ENCODE results near the gene PCA3.

The PCA3 gene

DNA sequence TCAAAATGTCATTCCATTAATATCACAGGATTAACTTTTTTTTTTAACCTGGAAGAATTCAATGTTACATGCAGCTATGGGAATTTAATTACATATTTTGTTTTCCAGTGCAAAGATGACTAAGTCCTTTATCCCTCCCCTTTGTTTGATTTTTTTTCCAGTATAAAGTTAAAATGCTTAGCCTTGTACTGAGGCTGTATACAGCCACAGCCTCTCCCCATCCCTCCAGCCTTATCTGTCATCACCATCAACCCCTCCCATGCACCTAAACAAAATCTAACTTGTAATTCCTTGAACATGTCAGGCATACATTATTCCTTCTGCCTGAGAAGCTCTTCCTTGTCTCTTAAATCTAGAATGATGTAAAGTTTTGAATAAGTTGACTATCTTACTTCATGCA, 20.6 kb downstream of the PCA3 start:
- TF ChIP-seq, protein P1, sequence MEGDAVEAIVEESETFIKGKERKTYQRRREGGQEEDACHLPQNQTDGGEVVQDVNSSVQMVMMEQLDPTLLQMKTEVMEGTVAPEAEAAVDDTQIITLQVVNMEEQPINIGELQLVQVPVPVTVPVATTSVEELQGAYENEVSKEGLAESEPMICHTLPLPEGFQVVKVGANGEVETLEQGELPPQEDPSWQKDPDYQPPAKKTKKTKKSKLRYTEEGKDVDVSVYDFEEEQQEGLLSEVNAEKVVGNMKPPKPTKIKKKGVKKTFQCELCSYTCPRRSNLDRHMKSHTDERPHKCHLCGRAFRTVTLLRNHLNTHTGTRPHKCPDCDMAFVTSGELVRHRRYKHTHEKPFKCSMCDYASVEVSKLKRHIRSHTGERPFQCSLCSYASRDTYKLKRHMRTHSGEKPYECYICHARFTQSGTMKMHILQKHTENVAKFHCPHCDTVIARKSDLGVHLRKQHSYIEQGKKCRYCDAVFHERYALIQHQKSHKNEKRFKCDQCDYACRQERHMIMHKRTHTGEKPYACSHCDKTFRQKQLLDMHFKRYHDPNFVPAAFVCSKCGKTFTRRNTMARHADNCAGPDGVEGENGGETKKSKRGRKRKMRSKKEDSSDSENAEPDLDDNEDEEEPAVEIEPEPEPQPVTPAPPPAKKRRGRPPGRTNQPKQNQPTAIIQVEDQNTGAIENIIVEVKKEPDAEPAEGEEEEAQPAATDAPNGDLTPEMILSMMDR (IDR thresholded peaks at IDR 0.05; ENCODE audit: borderline replicate concordance, insufficient read depth, low read depth, low read length) = no peak

DNA sequence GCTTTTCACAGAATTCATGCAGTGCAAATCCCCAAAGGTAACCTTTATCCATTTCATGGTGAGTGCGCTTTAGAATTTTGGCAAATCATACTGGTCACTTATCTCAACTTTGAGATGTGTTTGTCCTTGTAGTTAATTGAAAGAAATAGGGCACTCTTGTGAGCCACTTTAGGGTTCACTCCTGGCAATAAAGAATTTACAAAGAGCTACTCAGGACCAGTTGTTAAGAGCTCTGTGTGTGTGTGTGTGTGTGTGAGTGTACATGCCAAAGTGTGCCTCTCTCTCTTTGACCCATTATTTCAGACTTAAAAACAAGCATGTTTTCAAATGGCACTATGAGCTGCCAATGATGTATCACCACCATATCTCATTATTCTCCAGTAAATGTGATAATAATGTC, 21.3 kb downstream of the PCA3 start:
- TF ChIP-seq, protein P1 (IDR thresholded peaks at IDR 0.05; ENCODE audit: borderline replicate concordance, insufficient read depth, low read depth, low read length) = no peak
- no peak overlapping the region for H3K4me3 ChIP-seq (ENCODE audit: low read depth, low read length)

More for the DNA sequence above, 20.6 kb downstream of the PCA3 start:
- no peak overlapping the region for H3K4me3 ChIP-seq (ENCODE audit: low read depth, low read length)

DNA sequence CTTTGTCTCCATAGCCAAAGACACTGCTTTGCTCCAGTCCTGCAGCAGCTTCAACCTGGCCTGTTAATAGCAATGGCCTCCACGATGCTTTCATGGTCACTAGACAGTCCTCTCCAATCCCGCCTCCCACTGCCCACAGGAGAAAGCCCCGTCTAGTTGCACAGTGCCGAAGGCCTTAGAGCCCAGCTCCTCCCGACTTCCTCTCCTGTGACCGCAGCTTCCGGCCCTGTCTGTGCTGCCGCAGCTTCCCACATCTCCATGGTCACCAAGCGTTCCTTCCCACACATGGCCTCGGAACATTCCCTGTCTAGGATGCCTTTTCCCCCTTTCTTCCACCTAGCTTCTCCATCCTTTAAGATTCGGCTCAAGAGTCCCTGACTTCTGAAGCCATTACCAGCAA, 23.4 kb downstream of the PCA3 start:
- TF ChIP-seq, protein P1 (IDR thresholded peaks at IDR 0.05; ENCODE audit: borderline replicate concordance, insufficient read depth, low read depth, low read length) = no peak
- no peak overlapping the region for H3K4me3 ChIP-seq (ENCODE audit: low read depth, low read length)

DNA sequence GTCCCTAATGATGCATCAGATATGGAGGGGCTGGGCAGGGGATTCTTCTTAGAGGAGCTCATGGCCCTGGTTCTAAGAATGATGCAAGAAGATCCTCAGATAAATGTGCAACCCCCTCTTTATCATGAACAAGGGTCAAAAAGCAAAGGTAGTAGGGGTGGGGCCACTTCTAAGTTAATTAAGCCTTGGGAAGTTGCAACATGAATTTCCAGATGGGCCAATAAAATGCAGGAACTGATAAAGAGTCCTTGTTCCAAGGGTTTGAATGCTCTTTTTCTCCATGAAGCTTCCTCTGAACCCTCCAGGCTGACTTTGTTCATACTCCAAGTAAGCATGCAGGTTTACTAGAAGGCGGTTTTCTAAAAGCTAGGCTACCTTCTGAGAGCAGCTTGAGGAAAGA, 25.6 kb downstream of the PCA3 start:
- TF ChIP-seq, protein P1 (IDR thresholded peaks at IDR 0.05; ENCODE audit: borderline replicate concordance, insufficient read depth, low read depth, low read length) = no peak
- no peak overlapping the region for H3K4me3 ChIP-seq (ENCODE audit: low read depth, low read length)

DNA sequence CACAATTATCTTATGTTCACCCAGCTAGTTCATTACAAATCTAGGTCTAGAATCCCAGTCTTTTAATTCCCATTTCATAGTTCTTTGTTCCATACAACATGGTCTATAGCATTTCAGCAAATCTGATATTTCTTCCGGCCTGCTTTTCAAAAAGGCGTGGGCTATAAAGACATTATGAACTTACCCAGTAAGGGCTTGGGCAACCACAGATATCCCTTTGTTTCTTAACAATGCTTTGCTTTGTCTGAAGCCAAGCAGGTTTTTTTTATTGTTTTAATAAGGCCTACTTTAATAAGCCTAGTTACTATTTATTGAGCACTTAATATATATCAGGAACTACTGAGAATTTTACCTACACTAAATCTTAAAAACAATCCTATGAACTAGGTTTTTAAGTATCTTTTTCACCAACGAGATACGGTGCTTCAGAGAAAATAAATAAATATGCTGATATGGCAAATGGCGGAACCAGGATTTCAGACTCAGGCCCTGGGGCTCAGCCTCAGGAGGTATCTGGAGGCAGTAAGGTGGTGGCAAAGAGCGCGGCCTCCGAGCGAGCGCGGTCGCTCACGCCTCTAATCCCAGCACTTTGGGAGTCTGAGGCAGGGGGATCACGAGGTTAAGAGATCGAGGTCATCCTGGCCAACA, 29.7 kb downstream of the PCA3 start:
- TF ChIP-seq, protein P1 (IDR thresholded peaks at IDR 0.05; ENCODE audit: borderline replicate concordance, insufficient read depth, low read depth, low read length) = no peak
- no peak overlapping the region for H3K4me3 ChIP-seq (ENCODE audit: low read depth, low read length)

DNA sequence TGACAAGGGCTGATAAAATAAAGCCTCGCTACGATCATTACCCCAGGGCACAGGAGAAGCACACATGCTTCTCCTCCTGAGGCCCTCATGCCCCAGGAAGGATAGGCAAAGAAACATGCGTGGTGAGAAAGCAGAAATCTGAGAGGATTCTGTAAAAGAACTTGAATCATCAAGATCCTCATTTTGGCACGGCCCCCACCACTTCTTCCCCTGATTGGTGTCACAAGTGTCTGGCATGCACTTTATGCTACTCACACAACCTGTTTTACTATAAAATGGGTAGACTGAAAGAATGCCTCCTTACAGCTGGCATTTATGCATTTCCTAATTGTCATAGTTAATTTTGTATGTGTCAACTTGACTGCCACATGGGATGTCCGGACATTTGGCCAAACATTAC, 32.1 kb downstream of the PCA3 start:
- TF ChIP-seq, protein P1 (IDR thresholded peaks at IDR 0.05; ENCODE audit: borderline replicate concordance, insufficient read depth, low read depth, low read length) = no peak
- H3K4me3 ChIP-seq (ENCODE audit: low read depth, low read length) = no peak overlapping the region

DNA sequence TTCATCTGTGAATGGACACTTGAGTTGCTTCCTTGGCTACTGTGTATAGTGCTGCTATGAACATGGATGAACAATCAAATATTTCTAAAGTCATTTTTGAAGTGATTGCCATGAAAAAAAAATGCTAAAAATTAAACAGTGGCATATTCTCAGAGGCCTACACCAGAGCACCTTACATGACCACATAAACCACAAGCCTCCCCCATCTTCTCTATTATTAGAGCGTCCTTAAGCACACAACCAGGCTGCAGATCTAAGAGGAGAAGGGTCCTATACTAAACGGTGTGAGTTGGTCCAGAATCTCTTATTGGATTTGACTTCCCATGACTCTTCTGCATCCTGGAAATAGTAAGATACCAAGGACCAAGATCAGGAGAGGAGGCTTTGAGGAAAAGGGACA, 34.3 kb downstream of the PCA3 start:
- H3K4me3 ChIP-seq (ENCODE audit: low read depth, low read length) = no peak overlapping the region
- TF ChIP-seq, protein P1 (IDR thresholded peaks at IDR 0.05; ENCODE audit: borderline replicate concordance, insufficient read depth, low read depth, low read length) = no peak

Measured in GM12875 (cell line).